Stimulated activated CD4-positive, alpha-beta T cell treated with anti-CD3 and anti-CD28 coated beads, Interleukin-1b, Interleukin-23, amount 100 ng/mL, for 1 hour (primary cell): Measurements from ENCODE around the gene WNT3.
"Not testable (repeated sequence)": the region's sequence is repeated elsewhere in the genome, so short reads cannot be mapped to it uniquely, and the experiment has no call there.

ENCODE experiments used
- DNase-seq, 2 donors: peaks; one replicate each; pipeline ENCODE4 v3.0.0-alpha.2; 2020; ENCODE audit warnings: low read depth in 2 of 2

WNT3 gene

GRCh38 chr17:46812624-46813318, 5.7 kb downstream of the WNT3 start:
- no peak for DNase-seq

- DNase-seq = no peak
These were observed 6.4 kb downstream of the WNT3 start for GRCh38 chr17:46811978-46812583.

GRCh38 chr17:46810837-46811236, 7.7 kb downstream of the WNT3 start:
- DNase-seq = no peak

- DNase-seq = no peak
These were observed 9.4 kb downstream of the WNT3 start for GRCh38 chr17:46809110-46809571.

GRCh38 chr17:46805771-46806170, 12.7 kb downstream of the WNT3 start:
- DNase-seq = no peak

GRCh38 chr17:46803544-46803943, 14.9 kb downstream of the WNT3 start:
- no peak for DNase-seq

GRCh38 chr17:46802800-46803199, 15.7 kb downstream of the WNT3 start:
- no peak for DNase-seq

- no peak for DNase-seq
These were observed 17.9 kb downstream of the WNT3 start for GRCh38 chr17:46800573-46800972.

GRCh38 chr17:46796956-46797530, 21.4 kb downstream of the WNT3 start:
- DNase-seq = no peak

GRCh38 chr17:46796524-46796923, 22.0 kb downstream of the WNT3 start:
- DNase-seq = no peak

GRCh38 chr17:46796084-46796483, 22.4 kb downstream of the WNT3 start:
- no peak for DNase-seq

GRCh38 chr17:46795379-46795952, 23.0 kb downstream of the WNT3 start:
- DNase-seq = no peak

GRCh38 chr17:46794318-46794717, 24.2 kb downstream of the WNT3 start:
- DNase-seq = no peak

GRCh38 chr17:46793541-46793940, 25.0 kb downstream of the WNT3 start:
- DNase-seq = no peak

GRCh38 chr17:46793023-46793422, 25.5 kb downstream of the WNT3 start:
- DNase-seq = not testable (repeated sequence)

- DNase-seq = no peak
These were observed 26.4 kb downstream of the WNT3 start for GRCh38 chr17:46792071-46792470.

- DNase-seq = no peak
These were observed 27.0 kb downstream of the WNT3 start for GRCh38 chr17:46791531-46791930.

GRCh38 chr17:46790216-46790615, 28.3 kb downstream of the WNT3 start:
- no peak for DNase-seq

GRCh38 chr17:46789610-46790009, 28.9 kb downstream of the WNT3 start:
- DNase-seq = no peak

- DNase-seq = no peak
These were observed 29.7 kb downstream of the WNT3 start for GRCh38 chr17:46788796-46789195.

GRCh38 chr17:46788300-46788699, 30.2 kb downstream of the WNT3 start:
- DNase-seq = no peak

- no peak for DNase-seq
These were observed 31.0 kb downstream of the WNT3 start for GRCh38 chr17:46787478-46787877.

- DNase-seq = no peak
These were observed 32.8 kb downstream of the WNT3 start for GRCh38 chr17:46785696-46786095.
